GM19099 (cell line): ENCODE data around the gene DDR2.

Experiments used
- POLR2A ChIP-seq: IDR thresholded peaks from 3 replicates; pipeline ENCODE4 v1.6.1; 2011; ENCODE audit warnings: low read depth; ENCODE audit not compliant: insufficient read length; ENCODE audit errors: extremely low read depth

DDR2 gene

GRCh38 chr1:162716123-162716522 lies 83.9 kb downstream of the DDR2 start:
- no peak for TF ChIP-seq POLR2A

- TF ChIP-seq POLR2A: no peak
Measured at GRCh38 chr1:162716552-162716951, 84.3 kb downstream of the DDR2 start.

GRCh38 chr1:162717548-162718184 lies 85.4 kb downstream of the DDR2 start:
- no peak for TF ChIP-seq POLR2A

- no peak for TF ChIP-seq POLR2A
Measured at GRCh38 chr1:162719678-162720077, 87.4 kb downstream of the DDR2 start.

GRCh38 chr1:162720996-162721395 lies 88.7 kb downstream of the DDR2 start:
- no peak for TF ChIP-seq POLR2A

- TF ChIP-seq POLR2A: no peak
Measured at GRCh38 chr1:162721471-162721870, 89.2 kb downstream of the DDR2 start.

- no peak for TF ChIP-seq POLR2A
Measured at GRCh38 chr1:162722036-162722435, 89.8 kb downstream of the DDR2 start.

GRCh38 chr1:162724583-162725120 lies 92.4 kb downstream of the DDR2 start:
- TF ChIP-seq POLR2A: no peak

- TF ChIP-seq POLR2A: no peak
Measured at GRCh38 chr1:162725301-162725837, 93.1 kb downstream of the DDR2 start.

GRCh38 chr1:162726555-162726954 lies 94.3 kb downstream of the DDR2 start:
- no peak for TF ChIP-seq POLR2A

GRCh38 chr1:162728573-162728972 lies 96.3 kb downstream of the DDR2 start:
- TF ChIP-seq POLR2A: no peak

GRCh38 chr1:162732094-162732493 lies 99.8 kb downstream of the DDR2 start:
- TF ChIP-seq POLR2A: no peak

- no peak for TF ChIP-seq POLR2A
Measured at GRCh38 chr1:162732566-162733335, 100.5 kb downstream of the DDR2 start.

- no peak for TF ChIP-seq POLR2A
Measured at GRCh38 chr1:162733336-162733590, 101.0 kb downstream of the DDR2 start.

GRCh38 chr1:162734047-162734446 lies 101.8 kb downstream of the DDR2 start:
- TF ChIP-seq POLR2A: no peak

GRCh38 chr1:162736184-162736583 lies 103.9 kb downstream of the DDR2 start:
- no peak for TF ChIP-seq POLR2A
